Epidermal melanocyte (primary cell): Measurements from ENCODE around the gene SCGB3A2.

Experiments
- DNase-seq: peaks from one replicate; pipeline ENCODE4 v3.0.0; 2011; ENCODE audit warnings: low spot score; ENCODE audit not compliant: insufficient read length

The SCGB3A2 gene

GRCh38 chr5:147904110-147904509 is 25.6 kb downstream of the SCGB3A2 start:
- DNase-seq: no peak

GRCh38 chr5:147906326-147907095 is 28.0 kb downstream of the SCGB3A2 start, which contains the start of gene C5orf46:
Gene C5orf46 (minus strand): TSS chr5:147906538. CDS start chr5:147906501, 37 bp downstream.
- no peak for DNase-seq

- no peak for DNase-seq
Observed at GRCh38 chr5:147911427-147911826, 32.9 kb downstream of the SCGB3A2 start.

DNA sequence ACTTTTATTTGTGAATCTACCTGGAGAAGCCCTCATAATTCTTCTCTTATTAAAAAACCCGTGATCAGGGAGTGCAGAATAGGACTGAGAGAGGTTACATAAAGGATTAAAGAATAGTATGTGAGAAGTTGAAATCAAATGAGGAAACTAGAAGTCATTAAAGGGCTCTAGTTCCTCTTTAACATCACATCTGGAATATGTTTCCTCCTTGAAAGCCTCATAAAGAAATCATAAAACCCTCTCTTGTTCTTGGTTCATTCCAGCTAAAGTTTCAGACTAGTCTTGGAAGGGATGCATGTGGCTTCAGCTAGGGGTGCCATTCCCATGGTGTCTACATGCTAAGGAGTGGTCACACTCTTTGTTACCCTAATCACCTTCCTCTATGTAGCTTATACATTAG is 33.5 kb downstream of the SCGB3A2 start:
- no peak for DNase-seq

DNA sequence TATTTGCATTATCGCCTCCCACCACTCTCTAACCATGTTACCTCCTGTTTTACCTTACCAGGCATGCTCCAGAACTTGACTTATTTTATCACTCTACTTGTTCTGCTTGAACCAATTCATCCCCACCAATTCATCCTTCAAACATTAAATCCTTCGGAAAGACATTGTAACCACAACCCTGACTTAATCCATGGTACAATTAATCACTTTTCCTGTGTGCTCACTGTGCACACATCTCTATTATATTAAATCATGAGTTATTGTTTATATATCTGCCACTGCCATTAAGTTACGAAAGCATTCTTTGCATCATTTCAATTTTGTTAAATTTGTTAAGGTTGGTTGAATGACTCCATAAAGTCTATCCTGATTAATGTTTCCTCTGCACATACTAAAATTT is 35.3 kb downstream of the SCGB3A2 start:
- DNase-seq: no peak

DNA sequence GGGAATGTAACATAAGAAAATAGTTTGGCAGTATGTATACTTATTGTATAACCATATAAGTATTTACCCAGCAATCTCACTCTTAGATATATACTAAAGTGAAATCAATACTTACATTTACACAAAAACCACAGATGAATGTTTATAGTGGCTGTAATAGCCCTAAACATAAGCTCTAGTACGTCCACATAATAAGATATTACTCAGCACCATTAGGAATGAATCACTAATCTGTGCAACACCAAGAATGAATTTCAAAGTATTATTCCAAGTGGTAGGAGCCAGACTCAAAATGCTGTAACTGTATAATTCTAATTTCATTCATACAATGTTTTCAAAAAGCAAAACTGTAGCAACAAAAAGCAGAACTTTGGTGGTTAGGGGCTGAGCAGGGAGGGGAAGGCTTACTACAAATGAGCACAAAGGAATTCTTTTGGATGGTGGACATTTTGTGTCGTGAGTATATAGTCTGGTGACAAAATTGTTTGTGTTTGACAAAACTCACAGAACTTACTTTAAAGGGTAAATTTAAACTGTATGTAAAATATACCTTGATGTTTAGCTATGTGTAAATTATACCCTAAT is 39.7 kb downstream of the SCGB3A2 start:
- no peak for DNase-seq

DNA sequence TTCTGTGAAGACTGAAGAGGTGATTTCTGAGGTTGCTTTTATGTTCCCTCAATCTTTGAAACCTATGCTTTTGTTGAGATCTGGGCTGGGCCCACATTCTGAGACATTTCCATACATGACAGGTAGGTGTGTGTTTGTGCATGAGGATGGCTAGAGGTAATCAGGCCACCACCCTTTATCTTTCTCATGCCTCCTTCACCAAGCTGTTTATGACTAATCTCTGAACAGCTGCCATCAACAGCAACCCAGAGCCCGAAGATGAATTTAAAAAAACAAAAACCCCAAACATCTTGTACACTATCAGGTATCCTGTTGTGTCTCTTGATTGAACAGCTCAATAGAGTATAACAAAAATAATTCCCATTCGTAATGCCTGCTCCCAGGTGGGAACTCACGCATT is 40.4 kb downstream of the SCGB3A2 start:
- no peak for DNase-seq

GRCh38 chr5:147920420-147921030 is 42.0 kb downstream of the SCGB3A2 start:
- DNase-seq: no peak

- no peak for DNase-seq
Observed at GRCh38 chr5:147921136-147921535, 42.6 kb downstream of the SCGB3A2 start.

- DNase-seq: no peak
Observed at GRCh38 chr5:147925020-147925419, 46.5 kb downstream of the SCGB3A2 start.

- no peak for DNase-seq
Observed at GRCh38 chr5:147927901-147928300, 49.4 kb downstream of the SCGB3A2 start.

GRCh38 chr5:147930769-147931168 is 52.3 kb downstream of the SCGB3A2 start:
- no peak for DNase-seq
